NT2/D1 (cell line): Measurements from ENCODE around the gene CACNG4.

Source experiments
- DNase-seq: peaks from one replicate; pipeline ENCODE4 v3.0.0-alpha.2; 2011; ENCODE audit warnings: low read depth, low spot score
- H3K27me3 ChIP-seq: 2 replicates; pipeline ENCODE4 v1.6.0; 2011; ENCODE audit warnings: mild to moderate bottlenecking; ENCODE audit not compliant: insufficient read length, insufficient read depth
- H3K36me3 ChIP-seq: 2 replicates; pipeline ENCODE4 v1.6.1; 2011; ENCODE audit warnings: mild to moderate bottlenecking, low read length, mixed read lengths; ENCODE audit not compliant: insufficient read depth, insufficient read length
- H3K4me1 ChIP-seq: 2 replicates; pipeline ENCODE4 v1.5.1; 2011; ENCODE audit not compliant: insufficient read depth, insufficient read length
- H3K4me3 ChIP-seq: 2 replicates; pipeline ENCODE4 v1.5.1; 2011; ENCODE audit warnings: low read depth; ENCODE audit not compliant: insufficient read length
- H3K9ac ChIP-seq: 2 replicates; pipeline ENCODE4 v1.6.0; 2011; ENCODE audit warnings: low read depth; ENCODE audit not compliant: insufficient read length
- H3K9me3 ChIP-seq: 2 replicates; pipeline ENCODE4 v1.5.1; 2011; ENCODE audit warnings: mild to moderate bottlenecking, low read length; ENCODE audit not compliant: insufficient read depth
- SUZ12 ChIP-seq: IDR thresholded peaks from 2 replicates; pipeline ENCODE4 v1.6.1; 2011; ENCODE audit not compliant: insufficient read length, insufficient read depth; ENCODE audit errors: extremely low read depth
- YY1 ChIP-seq: IDR thresholded peaks from 2 replicates; pipeline ENCODE4 v1.6.1; 2011; ENCODE audit not compliant: insufficient read length, insufficient read depth
- ZNF274 ChIP-seq: IDR thresholded peaks from 2 replicates; pipeline ENCODE4 v1.6.1; 2011; ENCODE audit warnings: mild to moderate bottlenecking, low read depth, low read length

The CACNG4 gene

GRCh38 chr17:66925811-66926500, 38.6 kb upstream of the CACNG4 start:
- no peak overlapping the region for H3K4me3 ChIP-seq
- H3K27me3 ChIP-seq, result no peaks in the 10 kb centered on the region
- no peaks in the 10 kb centered on the region; the same call in 1 of the 2 replicates for H3K9me3 ChIP-seq
- no peaks in the 10 kb centered on the region for H3K36me3 ChIP-seq
- H3K9ac ChIP-seq, result no peak overlapping the region
- no peak for TF ChIP-seq YY1
- TF ChIP-seq SUZ12, result no peak
- TF ChIP-seq ZNF274, result no peak
- H3K4me1 ChIP-seq, result no peaks in the 10 kb centered on the region
- no peak for DNase-seq

GRCh38 chr17:66928949-66929348, 35.6 kb upstream of the CACNG4 start:
- Histone ChIP-seq H3K9me3 (no peaks in the 10 kb centered on the region), H3K4me1 (no peaks in the 10 kb centered on the region), H3K36me3 (no peaks in the 10 kb centered on the region), H3K27me3 (no peaks in the 10 kb centered on the region), H3K9ac (no peak overlapping the region), H3K4me3 (no peak overlapping the region)
- no peak for DNase-seq
- TF ChIP-seq ZNF274 (no peak), YY1 (no peak), SUZ12 (no peak)

GRCh38 chr17:66929591-66929990, 34.9 kb upstream of the CACNG4 start:
- no peak for DNase-seq
- H3K36me3 ChIP-seq, result no peaks in the 10 kb centered on the region
- no peaks in the 10 kb centered on the region for H3K27me3 ChIP-seq
- no peak overlapping the region for H3K9ac ChIP-seq
- H3K9me3 ChIP-seq, result no peaks in the 10 kb centered on the region
- H3K4me3 ChIP-seq, result no peak overlapping the region
- H3K4me1 ChIP-seq, result no peaks in the 10 kb centered on the region
- TF ChIP-seq ZNF274 (no peak), YY1 (no peak), SUZ12 (no peak)

- Histone ChIP-seq H3K36me3 (no peaks in the 10 kb centered on the region), H3K4me1 (no peaks in the 10 kb centered on the region), H3K27me3 (no peaks in the 10 kb centered on the region), H3K4me3 (no peak overlapping the region), H3K9me3 (no peaks in the 10 kb centered on the region), H3K9ac (no peak overlapping the region)
- no peak for TF ChIP-seq ZNF274
- no peak for TF ChIP-seq YY1
- no peak for TF ChIP-seq SUZ12
- DNase-seq, result no peak
Observed at GRCh38 chr17:66930933-66931332, 33.6 kb upstream of the CACNG4 start.

- H3K4me3 ChIP-seq, result no peak overlapping the region
- H3K9me3 ChIP-seq, result peaks cover 7% of the 10 kb centered on the region; the same call in 1 of the 2 replicates
- H3K4me1 ChIP-seq, result no peaks in the 10 kb centered on the region
- H3K36me3 ChIP-seq, result no peaks in the 10 kb centered on the region
- H3K9ac ChIP-seq, result no peak overlapping the region
- no peaks in the 10 kb centered on the region for H3K27me3 ChIP-seq
- DNase-seq, result no peak
- TF ChIP-seq ZNF274 (no peak), SUZ12 (no peak), YY1 (no peak)
Observed at GRCh38 chr17:66932311-66932710, 32.2 kb upstream of the CACNG4 start.

GRCh38 chr17:66934040-66934439, 30.5 kb upstream of the CACNG4 start:
- no peaks in the 10 kb centered on the region for H3K36me3 ChIP-seq
- H3K9me3 ChIP-seq, result peaks cover 17% of the 10 kb centered on the region; the same call in 1 of the 2 replicates
- H3K4me1 ChIP-seq, result no peaks in the 10 kb centered on the region
- no peaks in the 10 kb centered on the region for H3K27me3 ChIP-seq
- no peak for DNase-seq
- H3K9ac ChIP-seq, result no peak overlapping the region
- TF ChIP-seq YY1 (no peak), SUZ12 (no peak)
- H3K4me3 ChIP-seq, result no peak overlapping the region

- Histone ChIP-seq H3K4me1 (no peaks in the 10 kb centered on the region), H3K27me3 (no peaks in the 10 kb centered on the region), H3K9ac (no peak overlapping the region), H3K4me3 (no peak overlapping the region), H3K36me3 (no peaks in the 10 kb centered on the region), H3K9me3 (peaks cover 17% of the 10 kb centered on the region; the same call in 1 of the 2 replicates)
- DNase-seq, result no peak
- TF ChIP-seq ZNF274 (no peak), SUZ12 (no peak), YY1 (no peak)
Observed at GRCh38 chr17:66935717-66936116, 28.8 kb upstream of the CACNG4 start.
